Progenitor cell of endocrine pancreas (in vitro differentiated cells): ENCODE results near the gene ARL14EPL. TPM values are rescaled to one million over a fixed set of nuclear protein-coding genes. Genes with fewer than 3 reads are reported as not detected.

ENCODE experiments used
- DNase-seq: peaks from one replicate; pipeline ENCODE4 v3.0.0; 2021; ENCODE audit warnings: low spot score; ENCODE audit not compliant: unreplicated experiment
- H3K27ac Mint-ChIP-seq: 2 replicates; pipeline ENCODE4 v1.8.0; 2021; ENCODE audit warnings: mild to moderate bottlenecking, moderate library complexity, mixed read lengths
- H3K27me3 Mint-ChIP-seq: 2 replicates; pipeline ENCODE4 v1.8.0; 2021; ENCODE audit warnings: mixed read lengths
- H3K36me3 Mint-ChIP-seq: 2 replicates; pipeline ENCODE4 v1.8.0; 2022; ENCODE audit warnings: mixed read lengths; ENCODE audit not compliant: insufficient read depth
- H3K4me1 Mint-ChIP-seq: 2 replicates; pipeline ENCODE4 v1.8.0; 2021; ENCODE audit warnings: low read depth, mixed read lengths
- H3K4me3 Mint-ChIP-seq: 2 replicates; pipeline ENCODE4 v1.8.0; 2021; ENCODE audit warnings: low read depth, mild to moderate bottlenecking, moderate library complexity, mixed read lengths
- H3K9me3 Mint-ChIP-seq: 2 replicates; pipeline ENCODE4 v1.8.0; 2021; ENCODE audit warnings: low read depth, mixed read lengths
- total RNA-seq: library from RNA; stranded (reverse); gene quantifications from 2 replicates; pipeline ENCODE4 v1.2.1, GENCODE V29; 2021
- TF ChIP-seq, protein P1 (sequence below): fragments of 200-600 bp; sonication (generic); IDR thresholded peaks from one replicate; pipeline ENCODE4 v1.5.0; 2021; ENCODE audit warnings: antibody characterized with exemption, mild to moderate bottlenecking; ENCODE audit not compliant: unreplicated experiment

The ARL14EPL gene
- total RNA-seq, 1 donor from 2014 or later: not detected

- peaks cover 1% of the 10 kb centered on the region for H3K4me1 Mint-ChIP-seq
- TF ChIP-seq, protein P1, sequence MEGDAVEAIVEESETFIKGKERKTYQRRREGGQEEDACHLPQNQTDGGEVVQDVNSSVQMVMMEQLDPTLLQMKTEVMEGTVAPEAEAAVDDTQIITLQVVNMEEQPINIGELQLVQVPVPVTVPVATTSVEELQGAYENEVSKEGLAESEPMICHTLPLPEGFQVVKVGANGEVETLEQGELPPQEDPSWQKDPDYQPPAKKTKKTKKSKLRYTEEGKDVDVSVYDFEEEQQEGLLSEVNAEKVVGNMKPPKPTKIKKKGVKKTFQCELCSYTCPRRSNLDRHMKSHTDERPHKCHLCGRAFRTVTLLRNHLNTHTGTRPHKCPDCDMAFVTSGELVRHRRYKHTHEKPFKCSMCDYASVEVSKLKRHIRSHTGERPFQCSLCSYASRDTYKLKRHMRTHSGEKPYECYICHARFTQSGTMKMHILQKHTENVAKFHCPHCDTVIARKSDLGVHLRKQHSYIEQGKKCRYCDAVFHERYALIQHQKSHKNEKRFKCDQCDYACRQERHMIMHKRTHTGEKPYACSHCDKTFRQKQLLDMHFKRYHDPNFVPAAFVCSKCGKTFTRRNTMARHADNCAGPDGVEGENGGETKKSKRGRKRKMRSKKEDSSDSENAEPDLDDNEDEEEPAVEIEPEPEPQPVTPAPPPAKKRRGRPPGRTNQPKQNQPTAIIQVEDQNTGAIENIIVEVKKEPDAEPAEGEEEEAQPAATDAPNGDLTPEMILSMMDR: no peak
- no peak for DNase-seq
- H3K27ac Mint-ChIP-seq: no peak overlapping the region
- H3K36me3 Mint-ChIP-seq: no peaks in the 10 kb centered on the region
- no peaks in the 10 kb centered on the region for H3K27me3 Mint-ChIP-seq
- no peak overlapping the region for H3K4me3 Mint-ChIP-seq
- no peaks in the 10 kb centered on the region for H3K9me3 Mint-ChIP-seq
Measured at GRCh38 chr5:115995351-115995750, 36.9 kb upstream of the ARL14EPL start.

- TF ChIP-seq, protein P1: no peak
Measured at GRCh38 chr5:116002116-116002906, 30.0 kb upstream of the ARL14EPL start.

DNA sequence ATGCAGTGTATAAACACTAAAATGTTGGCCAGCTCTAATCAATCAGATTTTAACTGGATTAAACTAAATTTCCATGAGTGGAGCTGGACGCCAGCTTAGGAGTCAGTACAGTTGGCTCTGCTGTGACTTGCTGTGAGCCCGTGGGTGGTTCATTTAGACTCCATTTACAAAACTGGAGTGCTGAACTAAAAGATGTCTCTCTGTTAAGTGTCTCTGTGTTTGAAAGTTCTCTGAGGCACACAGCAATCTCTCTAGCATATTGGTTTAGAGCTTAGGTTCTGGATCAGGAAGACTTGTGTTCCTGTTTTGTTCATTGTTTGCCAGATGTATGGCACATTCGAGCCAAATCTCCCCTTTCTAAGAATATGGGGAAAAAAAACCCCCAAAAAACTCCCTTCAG, 28.0 kb upstream of the ARL14EPL start:
- no peak overlapping the region for H3K4me3 Mint-ChIP-seq
- H3K9me3 Mint-ChIP-seq: no peaks in the 10 kb centered on the region
- H3K27me3 Mint-ChIP-seq: no peaks in the 10 kb centered on the region
- no peak overlapping the region for H3K27ac Mint-ChIP-seq
- H3K4me1 Mint-ChIP-seq: no peaks in the 10 kb centered on the region
- no peak for DNase-seq
- TF ChIP-seq, protein P1: no peak
- H3K36me3 Mint-ChIP-seq: no peaks in the 10 kb centered on the region

More at GRCh38 chr5:116002116-116002906, 30.0 kb upstream of the ARL14EPL start:
- Mint-ChIP-seq H3K9me3 (no peaks in the 10 kb centered on the region), H3K4me3 (no peak overlapping the region), H3K27ac (no peak overlapping the region), H3K4me1 (no peaks in the 10 kb centered on the region), H3K36me3 (no peaks in the 10 kb centered on the region), H3K27me3 (no peaks in the 10 kb centered on the region)
- no peak for DNase-seq

- H3K27ac Mint-ChIP-seq: no peak overlapping the region
- H3K27me3 Mint-ChIP-seq: no peaks in the 10 kb centered on the region
- no peaks in the 10 kb centered on the region for H3K9me3 Mint-ChIP-seq
- TF ChIP-seq, protein P1: no peak
- no peaks in the 10 kb centered on the region for H3K36me3 Mint-ChIP-seq
- H3K4me1 Mint-ChIP-seq: no peaks in the 10 kb centered on the region
- no peak overlapping the region for H3K4me3 Mint-ChIP-seq
- no peak for DNase-seq
Measured at GRCh38 chr5:116009806-116010205, 22.5 kb upstream of the ARL14EPL start.

- Mint-ChIP-seq H3K9me3 (no peaks in the 10 kb centered on the region), H3K27me3 (no peaks in the 10 kb centered on the region), H3K27ac (no peak overlapping the region), H3K4me3 (no peak overlapping the region), H3K4me1 (no peaks in the 10 kb centered on the region), H3K36me3 (no peaks in the 10 kb centered on the region)
- TF ChIP-seq, protein P1: no peak
- DNase-seq: no peak
Measured at GRCh38 chr5:116011046-116011445, 21.2 kb upstream of the ARL14EPL start.
